Fibroblast of the aortic adventitia (primary cell): ENCODE measurements around the gene RNF167. TPM values are rescaled to one million over a fixed set of nuclear protein-coding genes. Genes with fewer than 3 reads are reported as not detected.

Experiments used
- DNase-seq: peaks from one replicate; pipeline ENCODE4 v3.0.0-alpha.2; 2010; ENCODE audit warnings: low read depth
- H3K4me3 ChIP-seq: 2 replicates; pipeline ENCODE4 v1.5.1; 2011; ENCODE audit warnings: low read depth, mild to moderate bottlenecking, control low read depth, low read length, moderate library complexity
- CTCF ChIP-seq: IDR thresholded peaks from 2 replicates; pipeline ENCODE4 v1.5.1; 2011; ENCODE audit warnings: mild to moderate bottlenecking, low read length, control low read depth, inconsistent platforms; ENCODE audit not compliant: insufficient read depth
- total RNA-seq: library from RNA; depleted of rRNA; stranded (reverse); fragments of >200 nt; gene quantifications from 2 replicates; pipeline ENCODE4 v1.2.3, GENCODE V29; 2012; ENCODE audit warnings: low replicate concordance

Gene RNF167
- total RNA-seq, 1 donor = 26.4 TPM

- H3K4me3 ChIP-seq = peak overlapping the region; percentile 88
- DNase-seq = peak; percentile 99
- TF ChIP-seq CTCF = no peak
These were observed 26.9 kb downstream of the RNF167 start for GRCh38 chr17:4966844-4967538.

GRCh38 chr17:4967539-4968485 lies 27.7 kb downstream of the RNF167 start, which contains the start of gene SPAG7:
TSS of gene SPAG7 (minus strand) at chr17:4967817. CDS start at chr17:4967804, 13 bp downstream.
- peak within 1 kb of the TSS; percentile 88 for H3K4me3 ChIP-seq
- TF ChIP-seq CTCF = peak; percentile 25
- peak; percentile 99 for DNase-seq

DNA sequence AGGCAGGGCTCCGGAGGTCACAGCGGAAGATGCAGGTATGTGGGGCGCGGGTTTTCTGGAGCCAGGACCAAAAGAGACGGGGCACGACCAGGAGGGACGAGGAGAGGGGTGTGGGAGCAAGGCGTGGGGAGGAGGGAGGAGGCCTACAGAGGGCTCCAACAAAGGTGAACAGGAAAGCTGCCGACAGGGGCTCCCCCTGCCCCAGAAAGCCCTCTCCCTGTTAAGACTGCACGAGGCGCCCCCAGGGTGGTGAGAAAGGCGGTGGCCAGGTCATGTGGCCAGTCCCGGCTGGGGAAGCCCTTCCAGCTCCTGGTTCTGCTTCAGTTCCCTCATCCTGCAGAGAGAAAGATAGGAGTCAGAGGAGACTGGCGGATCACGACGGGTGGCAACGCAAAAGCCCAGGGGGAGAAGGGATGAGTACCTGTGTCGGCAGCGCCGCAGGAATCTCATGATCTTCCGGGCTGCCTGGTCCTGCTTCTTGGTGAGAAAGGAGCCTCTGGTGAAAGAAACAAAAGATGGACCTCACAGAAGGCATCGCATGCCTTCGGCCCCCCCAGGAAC lies 28.5 kb downstream of the RNF167 start:
- H3K4me3 ChIP-seq = peak overlapping the region; percentile 88
- DNase-seq = peak; percentile 40
- TF ChIP-seq CTCF = no peak

- TF ChIP-seq CTCF = no peak
- peak overlapping the region; percentile 88 for H3K4me3 ChIP-seq
- peak; percentile 97 for DNase-seq
These were observed 29.0 kb downstream of the RNF167 start for GRCh38 chr17:4969047-4969550.

GRCh38 chr17:4969551-4970173 lies 29.6 kb downstream of the RNF167 start:
- TF ChIP-seq CTCF = no peak
- H3K4me3 ChIP-seq = peak overlapping the region; percentile 88
- DNase-seq = peak; percentile 37

- TF ChIP-seq CTCF = no peak
- H3K4me3 ChIP-seq = no peak overlapping the region
- DNase-seq = no peak
These were observed 30.2 kb downstream of the RNF167 start for GRCh38 chr17:4970273-4970672.
